Retina (tissue), 1 donor: ENCODE measurements around the gene EIF4B.
A peak's percentile ranks its signal among the peaks of the same experiment; 100 is the strongest.
"Not testable (repeated sequence)": the region's sequence is repeated elsewhere in the genome, so short reads cannot be mapped to it uniquely, and the experiment has no call there.

ENCODE experiments used
- DNase-seq: peaks from one replicate; pipeline ENCODE4 v3.0.0-alpha.2; 2016

The EIF4B gene

DNA sequence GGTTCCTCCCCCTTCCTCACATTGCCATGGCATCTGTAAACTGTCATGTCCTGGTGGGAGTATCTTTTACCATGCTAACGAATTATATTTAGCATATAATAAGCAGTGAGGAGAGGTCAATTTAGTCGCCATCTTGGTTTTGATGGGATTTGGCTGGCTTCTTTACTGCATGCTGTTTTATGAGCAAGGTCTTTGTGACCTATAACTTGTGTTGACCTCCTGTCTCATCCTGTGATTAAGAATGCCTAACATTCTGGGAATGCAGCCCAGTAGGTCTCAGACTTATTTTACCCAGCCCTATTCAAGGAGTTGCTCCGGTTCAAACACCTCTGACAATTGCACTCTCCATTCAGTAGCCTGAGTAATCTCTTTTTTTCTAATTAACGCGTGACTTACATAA, 2.1 kb upstream of the EIF4B start:
- DNase-seq: no peak

DNA sequence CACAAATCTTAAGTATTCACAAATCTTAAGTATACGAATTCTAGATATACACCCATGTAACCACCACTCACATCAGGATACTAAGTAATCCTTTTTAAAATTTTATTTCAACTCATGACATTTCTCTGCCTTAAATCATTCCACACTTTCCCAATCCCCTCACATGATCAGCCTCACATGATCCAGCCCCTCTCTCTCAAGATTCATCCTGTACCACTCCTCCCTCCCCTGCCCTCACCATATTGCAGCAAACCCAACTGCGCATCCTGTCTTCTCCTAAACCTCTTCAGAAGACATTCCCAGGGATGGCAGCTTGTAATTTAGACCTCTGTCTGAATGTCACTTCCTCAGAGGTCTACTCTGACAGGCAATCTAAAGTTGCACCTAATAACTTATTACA, 1.7 kb upstream of the EIF4B start:
- DNase-seq: no peak

- peak; percentile 36 for DNase-seq
Measured at GRCh38 chr12:53005215-53005985, 856 bp upstream of the EIF4B start.

GRCh38 chr12:53006810-53007309, 604 bp downstream of the EIF4B start:
- DNase-seq: no peak

GRCh38 chr12:53007343-53007742, 1.1 kb downstream of the EIF4B start:
- DNase-seq: no peak

GRCh38 chr12:53008760-53009159, 2.5 kb downstream of the EIF4B start:
- DNase-seq: not testable (repeated sequence)

DNA sequence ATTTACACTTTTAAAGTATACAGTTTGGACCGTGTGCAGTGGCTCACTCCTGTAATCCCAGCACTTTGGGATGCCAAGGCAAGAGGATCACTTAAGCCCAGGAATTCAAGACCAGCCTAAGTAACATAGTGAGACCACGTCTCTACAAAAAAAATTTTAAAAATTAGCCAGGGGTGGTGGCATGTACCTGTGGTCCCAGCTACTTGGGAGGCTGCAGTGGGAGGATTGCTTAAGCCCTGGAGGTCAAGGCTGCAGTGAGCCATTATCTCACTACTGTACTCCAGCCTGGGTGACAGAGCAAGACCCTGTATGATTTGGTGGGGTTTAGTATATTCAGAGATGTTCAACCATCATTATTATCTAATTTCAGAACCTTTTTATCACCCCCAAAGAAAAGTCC, 4.7 kb downstream of the EIF4B start:
- DNase-seq: no peak

- DNase-seq: no peak
Measured at GRCh38 chr12:53011889-53012288, 5.6 kb downstream of the EIF4B start.

DNA sequence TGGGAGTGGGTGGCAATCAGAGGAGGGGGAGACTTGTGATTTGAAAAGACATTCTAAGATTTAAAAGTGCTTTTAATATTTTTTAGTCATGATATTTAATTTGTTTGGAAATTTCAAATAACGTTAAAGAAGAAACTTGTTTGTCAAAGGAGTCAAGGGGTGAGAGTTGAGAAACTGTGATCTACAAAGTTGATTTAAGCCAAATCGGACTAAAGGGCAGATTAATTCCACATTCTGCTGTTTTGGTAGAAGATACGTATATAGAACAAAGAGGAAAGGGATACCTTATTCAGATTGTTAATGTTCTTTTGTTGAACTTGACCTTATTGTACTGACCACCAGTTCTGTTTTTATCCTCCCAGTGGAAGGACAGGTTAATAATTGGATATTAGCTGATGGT, 6.7 kb downstream of the EIF4B start:
- no peak for DNase-seq

DNA sequence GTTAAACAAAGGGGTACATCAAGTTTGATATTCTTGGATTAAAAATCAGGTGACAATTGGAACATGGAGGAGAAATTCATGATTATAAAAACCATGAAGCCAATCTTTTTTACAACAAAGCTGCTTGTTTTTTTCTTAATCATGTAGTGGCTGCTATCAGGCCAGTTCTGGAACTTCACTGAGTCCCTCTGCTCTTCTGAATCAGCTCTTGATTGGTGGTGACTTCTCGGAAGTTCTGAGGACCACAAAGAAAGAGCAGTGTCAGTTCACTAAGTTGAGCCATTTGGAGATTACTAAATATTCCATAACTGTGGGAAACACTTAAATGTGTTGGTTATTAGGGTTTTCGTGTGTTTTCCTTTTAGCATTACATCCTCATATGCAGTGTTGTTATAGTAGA, 8.5 kb downstream of the EIF4B start:
- DNase-seq: no peak

DNA sequence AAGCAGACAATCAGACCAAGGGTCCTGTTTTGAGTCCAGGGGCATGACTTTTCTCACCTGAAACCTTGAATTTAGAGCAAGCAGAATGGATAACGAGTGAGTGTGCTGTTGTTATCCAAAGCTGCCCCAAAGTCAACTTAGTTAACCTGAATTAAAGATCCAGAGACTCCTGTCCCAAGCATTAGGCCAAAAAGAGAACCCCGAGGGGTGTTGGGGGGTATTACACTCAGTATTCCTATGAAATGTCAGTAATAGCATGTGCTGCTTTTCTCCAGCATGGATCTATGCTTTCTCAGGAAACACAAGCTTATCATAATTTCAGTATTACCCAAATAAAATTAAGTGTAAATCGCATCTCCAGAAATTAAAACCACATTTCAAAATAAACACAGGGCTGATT, 19.0 kb downstream of the EIF4B start:
- DNase-seq: no peak

GRCh38 chr12:53027014-53027413, 20.8 kb downstream of the EIF4B start:
- DNase-seq: not testable (repeated sequence)

- no peak for DNase-seq
Measured at GRCh38 chr12:53031616-53032015, 25.4 kb downstream of the EIF4B start.

- not testable (repeated sequence) for DNase-seq
Measured at GRCh38 chr12:53033832-53034231, 27.6 kb downstream of the EIF4B start.

- DNase-seq: no peak
Measured at GRCh38 chr12:53034459-53034858, 28.2 kb downstream of the EIF4B start.

DNA sequence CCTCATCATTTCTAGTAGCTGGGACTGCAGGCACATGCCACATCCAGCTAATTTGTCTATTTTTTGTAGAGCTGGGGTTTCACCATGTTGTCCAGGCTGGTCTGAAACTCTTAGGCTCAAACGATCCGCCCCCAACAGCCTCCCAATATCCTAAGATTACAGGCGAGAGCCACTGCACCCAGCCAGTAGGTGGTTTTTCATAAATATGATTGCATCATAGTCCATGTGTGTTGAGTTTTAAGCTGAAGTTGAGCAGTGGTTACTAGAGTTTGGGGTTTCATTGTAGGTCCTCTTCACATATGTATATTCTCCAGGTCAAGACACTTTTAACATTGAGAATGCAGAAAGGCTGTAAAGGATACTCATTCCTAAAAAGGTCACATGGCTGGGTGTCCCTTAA, 30.5 kb downstream of the EIF4B start:
- no peak for DNase-seq

DNA sequence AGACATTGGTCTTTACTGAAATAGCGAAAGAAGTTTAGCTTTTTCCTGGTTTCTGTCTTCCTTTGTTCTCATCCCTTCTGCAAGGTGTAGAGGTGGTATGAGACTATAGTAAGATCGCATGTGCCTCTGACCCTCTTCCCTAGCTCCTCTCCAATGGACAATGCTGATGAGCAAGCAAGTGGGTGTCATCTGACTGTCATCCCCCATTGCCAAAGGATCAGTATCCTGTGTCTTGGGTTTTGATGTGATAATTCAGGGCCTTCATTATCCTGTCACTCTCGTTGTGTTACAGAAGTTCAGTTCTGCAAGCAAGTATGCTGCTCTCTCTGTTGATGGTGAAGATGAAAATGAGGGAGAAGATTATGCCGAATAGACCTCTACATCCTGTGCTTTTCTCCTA, 33.6 kb downstream of the EIF4B start:
- DNase-seq: no peak

DNA sequence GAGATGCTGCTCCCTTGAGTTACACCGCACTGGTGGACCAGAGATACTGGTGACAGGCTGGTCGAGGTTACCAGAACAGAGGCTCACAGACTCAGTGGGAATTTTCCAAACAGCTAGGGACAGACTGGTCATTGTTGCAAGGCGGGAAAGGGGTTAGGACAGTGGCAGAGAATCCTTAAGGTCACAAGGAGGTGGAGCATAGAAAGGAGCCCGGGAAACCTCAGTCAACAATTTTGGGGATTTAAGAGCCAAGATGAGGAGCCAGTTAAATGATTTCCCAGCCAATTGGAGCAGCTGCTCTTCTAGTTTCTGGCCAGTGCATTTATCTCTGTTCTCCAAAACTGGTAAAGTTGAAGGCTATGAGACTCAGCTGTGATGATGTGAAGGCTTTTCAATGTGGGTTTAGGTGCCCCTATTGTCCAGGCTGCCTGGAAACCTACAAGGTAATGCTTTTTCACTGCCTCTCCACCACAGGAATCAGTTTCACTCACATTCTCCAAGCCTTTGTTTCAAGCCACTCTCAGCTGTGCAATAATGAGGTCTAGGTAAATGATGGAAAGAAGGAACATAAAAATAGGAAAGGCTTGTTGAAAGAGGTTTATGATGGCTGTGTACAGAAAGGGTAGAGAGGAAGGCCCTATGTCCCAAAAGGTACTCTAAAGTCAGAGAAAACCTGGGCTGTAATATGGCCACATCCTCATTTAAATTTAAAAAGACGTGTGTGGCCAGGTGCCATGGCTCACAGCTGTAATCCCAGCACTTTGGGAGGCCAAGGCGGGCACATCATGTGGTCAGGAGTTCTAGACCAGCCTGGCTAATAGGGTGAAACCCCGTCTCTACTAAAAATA, 36.6 kb downstream of the EIF4B start:
- DNase-seq: no peak

DNA sequence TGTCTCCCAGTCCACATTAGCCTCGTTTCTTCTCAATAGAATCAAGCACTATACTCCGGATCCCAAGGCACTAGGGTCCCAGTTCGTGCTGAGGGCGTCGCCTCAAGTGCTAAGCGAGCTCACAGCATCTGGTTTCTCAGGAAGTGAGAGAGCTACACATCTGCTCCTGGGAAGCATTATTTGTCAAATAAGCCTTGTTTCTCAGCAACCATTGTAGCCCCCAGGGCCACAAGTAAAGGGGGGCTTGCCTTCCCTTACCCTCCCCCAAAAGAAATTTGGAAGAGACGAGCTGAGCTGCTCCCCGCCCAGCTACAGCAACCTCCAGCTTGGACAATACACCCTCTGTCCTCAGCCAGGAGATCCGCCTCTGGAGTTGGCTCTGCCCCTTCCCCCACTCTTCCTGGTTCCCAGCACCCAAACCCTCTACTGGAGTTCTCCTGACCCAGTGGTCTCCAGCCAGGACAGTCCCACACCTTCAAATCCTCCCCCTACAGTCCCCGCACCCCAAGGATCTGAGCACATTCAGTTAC, 37.9 kb downstream of the EIF4B start:
- DNase-seq: peak; percentile 12

GRCh38 chr12:53044896-53045695, 38.8 kb downstream of the EIF4B start:
- no peak for DNase-seq

DNA sequence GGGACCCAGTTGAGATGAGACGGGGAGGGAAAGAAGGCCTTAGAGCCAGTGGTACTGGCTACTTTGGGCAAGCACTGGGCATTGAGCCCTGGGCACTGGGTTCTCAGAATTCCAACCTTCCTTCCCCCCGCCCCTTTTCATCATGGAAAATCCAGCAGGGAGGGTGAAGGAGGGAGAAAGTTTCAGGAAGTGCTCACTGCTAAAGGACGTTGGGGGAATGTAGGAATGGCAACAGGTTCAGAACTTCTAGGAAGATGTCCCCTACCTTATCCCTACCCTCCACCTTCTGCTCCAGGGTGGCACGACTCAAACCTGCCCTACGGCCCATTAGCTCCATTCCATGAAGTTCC, 39.4 kb downstream of the EIF4B start:
- DNase-seq: no peak

DNA sequence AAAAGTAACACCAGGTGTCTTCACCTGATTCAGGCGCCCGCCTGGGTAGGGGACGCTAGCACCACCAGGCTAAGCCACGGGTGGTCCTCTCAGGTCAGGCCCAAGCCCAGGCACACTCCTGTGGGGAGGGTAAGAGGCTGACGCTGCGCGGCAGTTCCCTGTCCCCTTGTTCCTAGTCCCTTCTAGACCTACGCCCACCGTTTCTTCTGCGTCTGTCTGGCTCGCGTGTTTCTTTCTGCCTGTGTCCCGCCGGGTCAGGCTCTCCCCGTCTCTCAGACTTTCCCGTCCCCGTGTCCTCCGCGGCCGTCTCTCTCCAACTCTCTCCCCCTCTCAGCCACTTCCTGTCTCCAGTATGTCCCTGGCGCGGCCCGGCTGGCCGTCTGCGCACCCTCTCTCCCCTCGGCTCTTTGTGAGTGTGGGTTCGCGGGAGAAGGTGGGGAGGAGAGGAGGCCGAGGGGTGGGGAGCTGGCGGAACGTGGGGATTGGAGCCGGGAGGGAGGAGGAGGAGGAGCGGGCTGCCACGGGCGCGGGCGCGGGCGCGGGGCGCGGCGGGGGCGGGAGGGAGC, 40.5 kb downstream of the EIF4B start:
- peak; percentile 86 for DNase-seq
